GM18870 (cell line): ENCODE results near the gene ZNF506.
"Not testable (repeated sequence)": the region's sequence is repeated elsewhere in the genome, so short reads cannot be mapped to it uniquely, and the experiment has no call there.

Source experiments
- ATAC-seq: cut with Tn5 transposase; IDR thresholded peaks from one replicate; pipeline ENCODE4 v1.9.1; 2021; ENCODE audit warnings: moderate library complexity; ENCODE audit not compliant: unreplicated experiment

ZNF506 gene

DNA sequence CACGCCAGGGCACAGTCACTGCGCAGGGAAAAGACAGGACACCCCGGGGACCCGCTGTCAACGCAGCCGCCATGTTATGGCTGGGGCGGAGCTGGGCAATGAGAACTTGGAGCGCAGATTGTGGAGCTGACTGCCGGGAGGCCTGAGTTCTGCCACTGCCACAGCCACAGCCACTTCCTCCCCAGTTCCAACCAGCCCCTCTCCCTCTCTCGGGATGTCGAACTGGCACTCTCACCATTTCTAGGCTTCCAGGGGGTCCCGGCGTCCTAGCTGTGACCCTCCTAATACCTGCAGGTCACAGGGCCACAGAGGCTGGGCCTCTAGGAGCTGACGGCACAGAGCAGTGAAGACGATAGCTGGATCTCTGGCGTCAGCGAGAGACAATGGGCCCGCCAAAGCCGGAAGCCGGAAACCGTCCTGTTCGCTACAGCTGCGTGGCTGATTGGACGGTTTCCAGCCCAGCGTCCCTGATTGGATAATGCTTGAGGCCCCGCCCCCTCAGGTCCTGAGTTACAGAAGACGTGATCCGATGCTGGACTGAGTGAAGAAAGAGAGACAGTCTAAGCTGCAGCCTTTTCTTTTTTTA is at the start of gene ZNF506:
Gene ZNF506, minus strand, starts transcription at position 385 of the 586 bp plus-strand sequence. Its CDS starts 147 bp downstream, at position 238.
- peak; percentile 80 for ATAC-seq

- not testable (repeated sequence) for ATAC-seq
Measured at GRCh38 chr19:19870086-19870485, 48.5 kb upstream of the ZNF506 start.

DNA sequence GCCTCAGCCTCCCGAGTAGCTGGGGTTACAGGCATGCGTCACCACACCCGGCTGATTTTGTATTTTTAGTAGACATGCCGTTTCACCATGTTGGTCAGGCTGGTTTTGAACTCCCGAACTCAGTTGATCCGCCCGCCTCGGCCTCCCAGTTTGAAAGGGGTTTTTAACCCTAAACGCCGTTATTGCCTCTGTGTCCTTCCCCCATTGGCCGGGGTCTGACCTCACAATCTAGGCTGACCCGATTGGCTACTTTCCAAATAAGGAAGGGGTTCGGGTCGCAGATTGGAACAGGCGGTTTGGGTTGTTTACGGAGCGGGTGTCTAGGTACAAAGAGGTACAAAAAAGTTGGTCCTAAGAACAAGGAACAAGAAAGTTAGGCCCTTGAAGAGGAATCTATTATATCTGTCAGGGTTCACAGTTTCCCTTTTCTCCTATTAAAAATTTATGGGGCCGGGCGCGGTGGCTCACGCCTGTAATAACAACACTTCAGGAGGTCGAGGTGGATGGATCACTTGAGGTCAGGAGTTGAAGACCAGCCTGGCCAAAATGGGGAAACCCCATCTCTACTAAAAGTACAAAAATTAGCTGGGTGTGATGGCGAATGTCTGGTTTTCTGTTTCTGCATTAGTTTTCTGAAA is 45.2 kb upstream of the ZNF506 start:
- no peak for ATAC-seq

DNA sequence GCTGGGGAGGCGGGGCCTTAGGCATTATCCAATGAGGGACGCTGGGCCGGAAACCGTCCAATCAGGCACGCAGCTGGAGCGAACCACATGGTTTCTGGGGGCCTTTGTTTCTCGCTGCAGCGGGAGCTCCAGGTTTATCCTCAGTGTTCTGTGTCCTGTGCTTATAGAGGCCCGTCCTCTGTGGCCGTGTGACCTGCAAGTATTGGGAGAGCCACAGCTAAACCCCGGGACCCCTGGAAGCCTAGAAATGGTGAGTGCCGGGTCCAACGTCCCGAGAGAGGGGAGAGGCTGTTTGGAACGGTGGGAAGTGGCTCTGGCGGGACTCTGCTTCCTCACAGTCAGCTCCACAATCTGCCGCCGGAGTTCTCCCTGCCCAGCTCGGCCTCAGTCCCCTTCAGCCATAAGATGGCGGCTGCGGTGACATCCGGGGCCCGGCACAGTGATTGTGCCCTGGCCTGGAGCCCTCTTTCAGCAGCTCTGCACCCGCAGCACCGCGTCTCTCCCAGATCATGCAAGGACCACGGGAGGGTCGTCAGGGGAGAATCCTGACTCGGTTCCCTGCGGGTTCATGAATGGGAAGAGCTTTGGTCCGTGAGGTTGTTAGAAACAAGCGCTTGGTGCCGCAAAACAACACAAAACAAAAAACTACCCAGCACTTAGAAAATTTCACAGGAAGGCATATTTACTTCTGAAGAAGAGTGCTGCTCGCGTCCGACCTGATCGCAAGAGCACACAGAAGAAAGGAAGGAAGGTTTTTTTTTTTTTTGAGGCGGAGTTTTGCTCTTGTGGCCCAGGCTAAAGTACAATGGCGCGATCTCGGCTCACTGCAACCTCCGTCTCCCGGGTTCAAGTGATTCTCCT is 44.4 kb upstream of the ZNF506 start, which contains the start of gene ZNF253:
Gene ZNF253, plus strand, starts transcription at position 133 of the 861 bp plus-strand sequence. Its CDS starts 115 bp downstream, at position 248.
- ATAC-seq = peak; percentile 95

DNA sequence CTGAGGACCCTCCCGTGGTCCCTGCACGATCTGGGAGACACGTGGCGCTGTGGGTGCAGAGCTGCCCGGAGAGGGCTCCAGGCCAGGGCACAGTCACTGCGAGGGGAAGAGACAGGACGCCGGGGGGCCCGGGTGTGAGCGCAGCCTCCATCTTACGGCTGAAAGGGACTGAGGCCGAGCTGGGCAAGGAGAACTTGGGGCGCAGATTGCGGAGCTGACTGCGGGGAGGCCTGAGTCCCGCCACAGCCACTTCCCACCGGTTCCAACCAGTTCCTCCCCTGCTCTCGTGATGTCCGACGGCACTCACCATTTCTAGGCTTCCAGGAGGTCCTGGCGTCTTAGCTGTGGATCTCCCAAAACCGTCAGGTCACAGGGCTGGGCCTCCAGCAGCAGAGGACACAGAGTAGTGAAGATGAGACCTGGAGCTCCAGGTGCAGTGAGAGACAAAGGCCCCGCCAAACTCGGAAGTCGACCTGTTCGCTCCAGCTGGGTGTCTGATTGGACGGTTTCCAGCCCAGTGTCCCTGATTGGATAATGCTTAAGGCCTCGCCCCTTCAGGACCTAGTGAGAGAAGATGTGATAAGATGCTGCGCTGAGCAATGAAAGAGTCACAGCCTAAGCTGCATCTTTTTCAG is 39.3 kb upstream of the ZNF506 start:
- no peak for ATAC-seq

DNA sequence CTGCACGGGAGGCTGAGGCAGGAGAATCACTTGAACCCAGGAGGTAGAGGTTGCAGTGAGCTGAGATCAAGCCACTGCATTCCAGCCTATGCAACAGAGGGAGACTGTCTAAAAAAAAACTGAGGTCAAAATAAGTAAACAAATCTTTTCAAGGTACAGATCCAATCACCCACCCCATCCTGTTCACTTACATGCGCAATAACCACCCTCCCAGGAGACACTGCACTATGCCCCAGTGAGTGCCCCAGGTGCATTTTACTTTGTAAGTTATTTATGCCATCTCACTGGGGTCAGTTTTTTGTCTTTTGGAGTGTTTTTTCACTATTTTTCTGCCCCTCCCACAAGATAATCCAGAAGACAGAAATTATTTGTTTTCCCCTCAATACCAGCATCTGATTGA is 37.2 kb upstream of the ZNF506 start:
- ATAC-seq = no peak

- not testable (repeated sequence) for ATAC-seq
Measured at GRCh38 chr19:19851740-19852139, 30.2 kb upstream of the ZNF506 start.

GRCh38 chr19:19849056-19849455 is 27.5 kb upstream of the ZNF506 start:
- no peak for ATAC-seq

GRCh38 chr19:19847781-19848180 is 26.2 kb upstream of the ZNF506 start:
- no peak for ATAC-seq

DNA sequence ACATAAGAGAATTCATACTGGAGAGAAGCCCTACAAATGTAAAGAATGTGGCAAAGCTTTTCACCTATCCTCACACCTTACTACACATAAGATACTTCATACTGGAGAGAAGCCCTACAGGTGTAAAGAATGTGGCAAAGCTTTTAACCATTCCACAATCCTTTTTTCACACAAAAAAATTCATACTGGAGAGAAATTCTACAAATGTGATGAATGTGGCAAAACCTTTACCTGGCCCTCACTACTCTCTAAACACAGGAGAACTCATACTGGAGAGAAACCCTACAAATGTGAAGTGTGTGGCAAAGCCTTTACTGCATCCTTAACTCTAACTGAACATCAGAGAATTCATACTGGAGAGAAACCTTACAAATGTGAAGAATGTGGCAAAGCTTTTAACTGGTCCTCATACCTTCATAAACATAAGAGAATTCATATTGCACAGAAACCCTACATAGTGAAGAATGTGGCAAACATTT is 14.0 kb upstream of the ZNF506 start:
- no peak for ATAC-seq

DNA sequence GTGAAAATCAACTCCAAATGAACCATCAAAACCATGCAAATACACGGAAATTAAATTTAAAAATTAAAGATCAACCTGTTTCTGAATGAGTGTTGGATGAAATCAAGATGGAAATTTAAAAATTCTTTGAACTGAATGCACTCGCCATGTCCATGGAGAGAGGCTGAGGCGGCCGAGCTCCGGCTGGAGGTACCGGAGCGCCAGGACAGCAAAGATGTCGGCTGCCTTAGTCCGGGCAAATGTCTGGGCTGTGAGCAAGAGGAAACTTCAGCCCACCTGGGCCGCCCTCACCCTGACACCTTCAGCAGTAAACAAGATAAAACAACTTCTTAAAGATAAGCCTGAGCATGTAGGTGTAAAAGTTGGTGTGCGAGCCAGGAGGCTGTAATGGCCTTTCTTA is 5.3 kb upstream of the ZNF506 start:
- no peak for ATAC-seq

DNA sequence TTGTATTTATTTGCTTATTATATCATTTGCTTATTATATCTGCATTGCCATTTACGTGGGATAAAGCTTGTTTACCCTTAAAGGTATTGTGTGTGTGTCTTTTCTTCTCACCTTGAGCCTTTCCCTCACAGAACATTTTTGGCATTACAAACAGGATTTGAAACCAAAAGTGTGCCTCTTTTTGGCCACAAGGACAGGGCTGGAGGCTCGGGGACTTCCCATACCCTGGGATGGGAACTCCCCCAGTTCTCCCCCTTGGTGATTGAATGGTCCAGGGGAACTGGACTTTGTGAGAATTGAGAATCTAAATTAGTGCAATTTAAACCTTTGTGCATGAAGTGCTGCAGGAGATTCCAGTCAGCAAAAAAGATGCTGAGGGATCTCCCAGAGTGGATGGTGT is 2.4 kb upstream of the ZNF506 start:
- ATAC-seq = no peak

- ATAC-seq = not testable (repeated sequence)
Measured at GRCh38 chr19:19821976-19822375, 426 bp upstream of the ZNF506 start.

DNA sequence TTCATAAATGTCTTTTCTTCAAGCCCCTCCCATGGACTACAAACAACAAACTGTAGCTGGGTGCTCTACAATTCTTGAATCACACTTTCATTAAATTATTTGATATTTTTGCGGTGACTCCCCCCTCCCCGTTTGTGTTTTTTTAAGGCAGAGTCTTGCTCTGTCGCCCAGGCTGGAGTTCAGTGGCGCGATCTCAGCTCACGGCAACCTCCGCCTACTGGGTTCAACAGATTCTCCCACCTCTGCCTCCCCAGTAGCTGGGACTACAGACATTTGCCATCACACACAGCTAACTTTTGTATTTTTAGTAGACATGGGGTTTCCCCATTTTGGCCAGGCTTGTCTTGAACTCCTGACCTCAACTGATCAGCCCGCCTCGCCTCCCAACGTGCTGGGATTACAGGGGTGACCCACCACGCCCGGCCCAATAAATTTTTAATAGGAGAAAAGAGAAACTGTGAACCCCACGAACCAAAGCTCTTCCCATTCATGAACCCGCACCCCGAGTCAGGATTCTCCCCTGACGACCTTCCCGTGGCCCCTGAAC is 703 bp downstream of the ZNF506 start:
- ATAC-seq = no peak

DNA sequence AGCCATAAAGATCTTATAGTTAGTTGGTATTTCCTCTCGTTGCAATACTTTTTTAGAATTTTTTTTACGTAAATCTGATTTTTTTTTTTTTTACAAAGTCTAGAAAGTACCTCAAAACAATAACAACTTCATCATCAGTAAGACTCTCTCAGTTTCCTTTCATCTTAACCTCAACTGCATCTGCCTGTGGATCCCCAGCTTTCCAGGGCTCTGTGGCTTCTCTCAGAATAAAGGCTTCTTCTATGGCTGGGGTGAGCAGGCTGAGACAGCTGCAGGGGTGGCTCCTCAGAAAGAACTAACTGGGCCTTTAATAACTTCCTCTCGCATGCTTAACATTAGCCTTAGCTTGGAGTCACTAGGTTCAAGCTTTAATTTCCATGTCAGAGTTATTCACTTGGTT is 4.2 kb downstream of the ZNF506 start:
- no peak for ATAC-seq

DNA sequence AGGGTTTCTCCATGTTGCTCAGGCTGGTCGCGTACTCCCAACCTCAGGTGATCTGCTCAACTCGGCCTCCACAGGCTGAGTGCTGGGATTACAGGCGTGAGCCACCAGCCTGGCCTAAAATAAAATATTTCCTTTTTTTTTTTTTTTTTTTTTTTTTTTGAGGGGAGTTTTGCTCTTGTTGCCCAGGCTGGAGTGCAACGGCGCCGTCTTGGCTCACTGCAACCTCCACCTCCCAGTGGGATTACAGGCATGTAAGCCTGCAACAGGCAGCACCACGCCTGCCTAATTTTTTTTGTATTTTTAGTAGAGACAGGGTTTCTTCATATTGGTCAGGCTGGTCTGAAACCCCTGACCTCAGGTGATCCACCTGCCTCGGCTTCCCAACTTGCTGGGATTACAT is 4.9 kb downstream of the ZNF506 start:
- no peak for ATAC-seq

DNA sequence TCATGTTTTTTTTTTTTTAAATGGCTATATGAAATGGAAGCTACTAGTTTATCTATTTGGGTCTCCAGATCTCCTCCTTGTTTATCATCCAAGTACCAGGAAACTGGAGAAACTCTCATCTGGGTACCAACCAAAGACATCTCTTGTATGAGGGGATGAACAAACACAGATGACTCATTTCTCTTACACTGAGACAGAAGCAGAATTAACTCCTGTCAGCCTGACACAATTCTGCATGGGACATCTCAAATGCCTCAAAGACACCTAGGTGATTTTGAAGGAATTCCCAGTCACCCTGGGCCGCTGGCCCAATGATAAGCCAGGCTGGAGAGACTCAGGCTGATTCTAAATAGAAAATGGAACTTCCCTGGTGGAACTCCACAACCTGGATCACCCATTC is 9.6 kb downstream of the ZNF506 start:
- ATAC-seq = not testable (repeated sequence)

- no peak for ATAC-seq
Measured at GRCh38 chr19:19805480-19805879, 16.1 kb downstream of the ZNF506 start.

DNA sequence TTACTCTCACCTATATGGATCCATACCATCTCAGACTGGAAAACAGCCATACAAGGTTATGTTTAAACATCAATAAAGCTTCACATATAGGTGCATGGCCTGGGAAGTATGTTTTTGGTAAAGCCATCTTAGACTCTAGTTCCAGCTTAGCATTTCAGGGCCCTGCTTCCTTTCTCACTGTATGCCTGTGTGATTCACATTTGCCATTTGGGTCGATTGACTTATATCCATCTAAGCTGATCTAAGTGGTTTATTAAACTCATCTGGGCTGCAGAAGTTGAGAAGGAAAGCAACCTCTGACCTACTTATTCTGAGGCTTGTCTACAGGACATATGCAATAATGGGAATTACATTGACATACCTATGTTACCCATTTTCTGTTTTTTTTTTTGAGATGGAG is 33.5 kb downstream of the ZNF506 start:
- no peak for ATAC-seq

DNA sequence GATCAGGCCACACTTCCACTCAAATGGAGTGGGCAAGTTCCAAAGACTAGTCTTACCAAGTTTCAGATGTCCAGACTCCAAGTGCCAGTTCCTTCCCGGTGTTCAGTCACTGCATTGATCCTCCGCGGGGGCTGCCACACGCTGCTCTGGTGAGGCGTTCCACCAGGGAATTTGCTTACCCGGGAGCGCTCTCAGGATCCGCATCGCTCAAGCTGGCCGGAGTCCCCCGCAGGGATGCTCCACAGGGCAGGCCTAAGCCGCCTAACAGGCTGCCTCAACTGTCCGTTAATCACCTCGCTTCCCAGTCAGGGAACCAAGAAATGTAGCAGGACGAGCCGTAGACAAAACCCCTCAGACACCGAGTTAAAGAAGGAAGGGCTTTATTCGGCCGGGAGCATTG is 36.1 kb downstream of the ZNF506 start:
- not testable (repeated sequence) for ATAC-seq

DNA sequence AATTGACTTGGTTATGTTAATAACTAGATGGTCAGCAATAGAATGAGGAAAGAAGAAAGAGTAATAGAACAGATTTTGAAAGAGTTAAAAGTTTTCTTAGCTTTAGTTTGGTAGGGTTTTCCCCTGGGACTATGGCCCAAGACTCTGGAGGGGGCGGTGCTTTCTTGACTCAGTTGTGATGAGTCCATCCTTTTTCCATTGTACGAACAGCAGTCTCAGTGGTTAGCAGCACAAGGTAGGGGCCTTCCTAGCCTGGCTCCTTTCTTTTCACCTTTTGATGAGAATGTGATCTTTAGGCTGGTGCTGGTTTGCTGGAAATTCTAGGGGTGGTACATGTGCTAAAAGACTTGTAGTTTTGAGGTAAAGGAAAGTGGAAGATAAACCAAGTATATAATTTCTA is 38.8 kb downstream of the ZNF506 start:
- ATAC-seq = no peak
